ELR (cell line): ENCODE data around the gene ZMYND11.
"Not testable (repeated sequence)": the region's sequence is repeated elsewhere in the genome, so short reads cannot be mapped to it uniquely, and the experiment has no call there.

Experiments used
- DNase-seq: peaks from one replicate; pipeline ENCODE4 v3.0.0-alpha.2; 2015; ENCODE audit warnings: low read depth

The ZMYND11 gene

GRCh38 chr10:282294-283139 is 147.3 kb downstream of the ZMYND11 start:
- peak; percentile 41 for DNase-seq

GRCh38 chr10:283140-283479 is 147.9 kb downstream of the ZMYND11 start:
- no peak for DNase-seq

GRCh38 chr10:283916-284356 is 148.7 kb downstream of the ZMYND11 start:
- no peak for DNase-seq

GRCh38 chr10:285216-285615 is 150.0 kb downstream of the ZMYND11 start:
- no peak for DNase-seq

- no peak for DNase-seq
Measured at GRCh38 chr10:287026-287709, 151.9 kb downstream of the ZMYND11 start.

GRCh38 chr10:287814-288213 is 152.6 kb downstream of the ZMYND11 start:
- DNase-seq, result peak; percentile 55

- DNase-seq, result no peak
Measured at GRCh38 chr10:288316-289200, 153.3 kb downstream of the ZMYND11 start.

GRCh38 chr10:289581-289980 is 154.3 kb downstream of the ZMYND11 start:
- DNase-seq, result no peak

GRCh38 chr10:290026-290725 is 154.9 kb downstream of the ZMYND11 start:
- no peak for DNase-seq

GRCh38 chr10:293636-294035 is 158.4 kb downstream of the ZMYND11 start:
- DNase-seq, result no peak

GRCh38 chr10:297567-297966 is 162.3 kb downstream of the ZMYND11 start:
- DNase-seq, result peak; percentile 66

- no peak for DNase-seq
Measured at GRCh38 chr10:298033-298432, 162.8 kb downstream of the ZMYND11 start.

GRCh38 chr10:299512-299911 is 164.3 kb downstream of the ZMYND11 start:
- no peak for DNase-seq

- no peak for DNase-seq
Measured at GRCh38 chr10:299969-300368, 164.7 kb downstream of the ZMYND11 start.

- not testable (repeated sequence) for DNase-seq
Measured at GRCh38 chr10:300580-300979, 165.3 kb downstream of the ZMYND11 start.

- DNase-seq, result no peak
Measured at GRCh38 chr10:301536-301935, 166.3 kb downstream of the ZMYND11 start.
